Epithelial cell of esophagus (primary cell): ENCODE data around the gene PTPRM.
A peak's percentile ranks its signal among the peaks of the same experiment; 100 is the strongest.

Experiments used
- DNase-seq: peaks from one replicate; pipeline ENCODE4 v3.0.0; 2010; ENCODE audit warnings: low read depth
- H3K4me3 ChIP-seq: 2 replicates; pipeline ENCODE4 v1.5.1; 2011; ENCODE audit warnings: mild to moderate bottlenecking, low read length, control low read depth
- TF ChIP-seq, protein P1 (sequence below): IDR thresholded peaks from 2 replicates; pipeline ENCODE4 v1.5.1; 2011; ENCODE audit warnings: low read depth, mild to moderate bottlenecking, low read length, control low read depth, inconsistent platforms; ENCODE audit not compliant: insufficient read depth; ENCODE audit errors: missing control alignments

PTPRM gene

DNA sequence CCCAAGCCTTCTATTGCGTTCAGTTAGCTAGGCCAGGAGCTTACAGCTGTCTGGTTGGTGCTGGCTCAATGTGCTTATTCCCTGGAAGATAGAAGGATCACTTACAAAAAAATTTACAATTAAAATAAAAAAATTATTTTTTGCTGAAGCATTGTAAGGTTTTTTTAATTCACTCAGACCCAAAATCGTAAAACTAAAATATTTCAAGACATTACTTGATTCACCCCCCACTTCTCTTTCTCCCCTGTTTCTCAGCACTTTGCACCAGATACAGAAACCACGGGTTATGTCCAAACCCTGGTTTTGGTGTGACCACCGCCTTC lies 911 bp upstream of the PTPRM start:
- H3K4me3 ChIP-seq, result peak overlapping the region; percentile 44
- TF ChIP-seq, protein P1, sequence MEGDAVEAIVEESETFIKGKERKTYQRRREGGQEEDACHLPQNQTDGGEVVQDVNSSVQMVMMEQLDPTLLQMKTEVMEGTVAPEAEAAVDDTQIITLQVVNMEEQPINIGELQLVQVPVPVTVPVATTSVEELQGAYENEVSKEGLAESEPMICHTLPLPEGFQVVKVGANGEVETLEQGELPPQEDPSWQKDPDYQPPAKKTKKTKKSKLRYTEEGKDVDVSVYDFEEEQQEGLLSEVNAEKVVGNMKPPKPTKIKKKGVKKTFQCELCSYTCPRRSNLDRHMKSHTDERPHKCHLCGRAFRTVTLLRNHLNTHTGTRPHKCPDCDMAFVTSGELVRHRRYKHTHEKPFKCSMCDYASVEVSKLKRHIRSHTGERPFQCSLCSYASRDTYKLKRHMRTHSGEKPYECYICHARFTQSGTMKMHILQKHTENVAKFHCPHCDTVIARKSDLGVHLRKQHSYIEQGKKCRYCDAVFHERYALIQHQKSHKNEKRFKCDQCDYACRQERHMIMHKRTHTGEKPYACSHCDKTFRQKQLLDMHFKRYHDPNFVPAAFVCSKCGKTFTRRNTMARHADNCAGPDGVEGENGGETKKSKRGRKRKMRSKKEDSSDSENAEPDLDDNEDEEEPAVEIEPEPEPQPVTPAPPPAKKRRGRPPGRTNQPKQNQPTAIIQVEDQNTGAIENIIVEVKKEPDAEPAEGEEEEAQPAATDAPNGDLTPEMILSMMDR, result no peak
- no peak for DNase-seq

- peak overlapping the region; percentile 65 for H3K4me3 ChIP-seq
- DNase-seq, result peak; percentile 53
- TF ChIP-seq, protein P1, result no peak
Measured at GRCh38 chr18:7567474-7568425, 634 bp downstream of the PTPRM start.

- peak overlapping the region; percentile 65 for H3K4me3 ChIP-seq
- TF ChIP-seq, protein P1, result no peak
- peak; percentile 15 for DNase-seq
Measured at GRCh38 chr18:7568426-7568825, 1.3 kb downstream of the PTPRM start.

DNA sequence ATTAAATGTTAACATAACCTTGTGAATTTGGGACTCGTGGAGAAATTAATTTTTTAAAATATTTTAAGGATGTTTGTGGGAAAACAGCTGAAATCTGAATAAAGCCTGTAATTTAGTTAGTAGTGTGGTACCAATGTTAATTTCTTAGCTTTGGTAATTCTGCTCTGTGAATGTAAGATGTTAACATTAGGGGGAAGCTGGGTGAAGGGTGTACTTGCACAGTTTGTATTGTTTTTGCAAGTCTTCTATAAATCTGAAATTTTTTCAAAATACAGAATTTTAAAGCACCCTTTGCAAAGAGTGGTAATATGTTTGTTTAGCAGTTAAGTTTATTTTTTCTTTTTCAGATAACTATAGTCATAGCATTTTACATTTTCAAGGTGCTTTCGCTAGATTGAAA lies 4.5 kb downstream of the PTPRM start:
- TF ChIP-seq, protein P1, result no peak

GRCh38 chr18:7572822-7573221 lies 5.7 kb downstream of the PTPRM start:
- no peak for DNase-seq
- no peak overlapping the region for H3K4me3 ChIP-seq

More for the DNA sequence above, 4.5 kb downstream of the PTPRM start:
- no peak overlapping the region for H3K4me3 ChIP-seq
- DNase-seq, result no peak

DNA sequence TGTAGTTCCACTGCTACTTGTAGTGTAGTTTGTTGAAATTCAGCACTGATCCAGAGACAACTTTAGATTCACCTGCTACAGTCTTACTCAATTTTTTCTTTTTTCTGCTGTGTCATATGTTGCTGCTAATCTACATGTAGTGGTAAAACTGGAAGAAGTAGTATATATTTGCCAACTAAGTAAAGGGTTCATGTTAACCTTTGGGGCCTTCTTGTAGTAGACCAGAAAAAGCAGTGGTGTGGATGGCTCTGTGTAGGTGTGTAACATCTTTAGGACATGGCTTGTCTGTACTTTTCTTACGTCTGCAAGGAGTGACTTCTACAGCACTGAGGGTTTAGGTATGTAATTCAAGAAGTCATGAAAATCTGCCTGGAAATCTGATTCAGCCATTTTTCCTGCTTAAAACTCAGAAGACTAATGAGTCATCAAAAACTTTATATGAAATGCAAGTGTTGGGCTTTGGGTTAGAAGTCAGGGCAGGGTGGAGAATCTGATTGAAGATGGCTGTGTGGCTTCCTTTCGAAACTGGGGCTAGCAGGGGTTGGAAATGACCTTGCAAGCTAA lies 8.4 kb downstream of the PTPRM start:
- TF ChIP-seq, protein P1, result no peak
- peak; percentile 49 for DNase-seq
- H3K4me3 ChIP-seq, result no peak overlapping the region

More at GRCh38 chr18:7572822-7573221, 5.7 kb downstream of the PTPRM start:
- TF ChIP-seq, protein P1, result no peak
